Measurements from ENCODE around the gene SORBS1.

Gene SORBS1

GRCh38 chr10:95511314-95511713, 49.9 kb downstream of the SORBS1 start:
- DNase-seq: no peak

GRCh38 chr10:95509251-95509650, 51.9 kb downstream of the SORBS1 start:
- DNase-seq: no peak

- DNase-seq: no peak
These were observed 52.4 kb downstream of the SORBS1 start for GRCh38 chr10:95508730-95509129.

- DNase-seq: no peak
These were observed 55.0 kb downstream of the SORBS1 start for GRCh38 chr10:95506056-95506737.

- DNase-seq: no peak
These were observed 55.5 kb downstream of the SORBS1 start for GRCh38 chr10:95505641-95506040.

GRCh38 chr10:95505084-95505610, 56.0 kb downstream of the SORBS1 start:
- DNase-seq: no peak

GRCh38 chr10:95504246-95504691, 56.9 kb downstream of the SORBS1 start:
- DNase-seq: no peak

GRCh38 chr10:95503526-95503925, 57.6 kb downstream of the SORBS1 start:
- DNase-seq: no peak

- no peak for DNase-seq
These were observed 58.2 kb downstream of the SORBS1 start for GRCh38 chr10:95503001-95503400.

- no peak for DNase-seq
These were observed 58.8 kb downstream of the SORBS1 start for GRCh38 chr10:95502377-95502776.

GRCh38 chr10:95501203-95502094, 59.7 kb downstream of the SORBS1 start:
- no peak for DNase-seq

- DNase-seq: peak; percentile 16
These were observed 60.5 kb downstream of the SORBS1 start for GRCh38 chr10:95500649-95501048.

- no peak for DNase-seq
These were observed 61.1 kb downstream of the SORBS1 start for GRCh38 chr10:95500097-95500496.

- DNase-seq: no peak
These were observed 61.6 kb downstream of the SORBS1 start for GRCh38 chr10:95499482-95499989.

- DNase-seq: no peak
These were observed 64.2 kb downstream of the SORBS1 start for GRCh38 chr10:95496951-95497350.

- DNase-seq: no peak
These were observed 64.8 kb downstream of the SORBS1 start for GRCh38 chr10:95496246-95496911.

- DNase-seq: no peak
These were observed 67.3 kb downstream of the SORBS1 start for GRCh38 chr10:95493862-95494261.

- DNase-seq: no peak
These were observed 73.2 kb downstream of the SORBS1 start for GRCh38 chr10:95487994-95488393.

GRCh38 chr10:95485056-95485844, 75.9 kb downstream of the SORBS1 start:
- DNase-seq: no peak

GRCh38 chr10:95482501-95483233, 78.5 kb downstream of the SORBS1 start:
- no peak for DNase-seq

- DNase-seq: no peak
These were observed 80.2 kb downstream of the SORBS1 start for GRCh38 chr10:95480901-95481491.

Measured in DMS79 (cell line).